ENCODE results near the gene NCS1.

The NCS1 gene

GRCh38 chr9:130149031-130149430, 23.2 kb upstream of the NCS1 start:
- DNase-seq = no peak

DNA sequence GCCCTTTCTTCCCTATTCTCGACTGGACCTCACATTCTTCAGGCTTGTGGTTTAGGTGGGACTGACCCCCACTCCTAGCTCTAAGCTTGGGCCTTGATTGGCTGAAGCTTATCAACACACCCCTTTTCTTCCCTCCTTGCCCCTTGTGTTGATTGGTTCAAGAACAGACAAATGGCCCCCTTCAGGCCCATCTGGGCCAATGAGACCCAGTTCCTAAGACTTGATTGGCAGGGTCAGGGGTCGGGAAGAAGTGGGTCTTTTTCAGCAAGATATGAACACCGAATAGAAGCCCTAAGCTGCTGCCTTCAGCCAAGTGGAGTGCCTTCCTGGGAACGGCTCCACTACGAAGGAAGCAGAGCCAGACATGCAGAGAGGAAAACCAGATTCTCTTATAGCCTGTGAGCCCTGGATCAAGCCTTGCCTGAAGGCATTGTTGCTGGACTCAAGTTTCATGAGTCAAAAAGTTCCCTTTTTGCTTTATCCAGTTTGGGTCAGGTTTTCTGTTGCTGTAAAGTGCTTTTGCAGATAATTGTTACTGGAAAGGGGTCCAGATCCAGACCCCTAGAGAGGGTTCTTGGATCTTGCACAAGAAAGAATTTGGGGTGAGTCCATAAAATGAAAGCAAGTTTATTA, 22.4 kb upstream of the NCS1 start:
- no peak for DNase-seq

GRCh38 chr9:130150779-130151382, 21.3 kb upstream of the NCS1 start:
- DNase-seq = no peak

GRCh38 chr9:130154816-130155215, 17.4 kb upstream of the NCS1 start:
- no peak for DNase-seq

DNA sequence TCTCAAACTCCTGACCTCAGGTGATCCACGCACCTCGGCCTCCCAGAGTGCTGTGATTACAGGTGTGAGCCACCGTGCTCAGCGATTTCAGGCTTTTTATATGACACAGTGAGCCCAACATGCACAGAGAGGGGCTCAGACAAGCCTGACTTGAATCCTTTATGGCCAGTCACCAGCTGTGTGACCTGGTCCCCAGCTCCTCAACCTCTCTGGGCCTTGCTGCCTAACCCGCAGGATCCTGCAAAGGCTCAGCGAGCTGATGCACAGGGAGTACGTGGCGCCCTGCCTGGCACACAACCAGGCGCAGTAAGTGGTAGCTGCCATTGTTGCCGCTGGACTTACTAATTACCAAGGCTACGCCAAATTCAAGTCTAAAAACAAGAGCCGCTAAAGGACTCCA, 16.6 kb upstream of the NCS1 start:
- DNase-seq = no peak

- no peak for DNase-seq
Measured at GRCh38 chr9:130156672-130157071, 15.5 kb upstream of the NCS1 start.

- DNase-seq = no peak
Measured at GRCh38 chr9:130157079-130157478, 15.1 kb upstream of the NCS1 start.

DNA sequence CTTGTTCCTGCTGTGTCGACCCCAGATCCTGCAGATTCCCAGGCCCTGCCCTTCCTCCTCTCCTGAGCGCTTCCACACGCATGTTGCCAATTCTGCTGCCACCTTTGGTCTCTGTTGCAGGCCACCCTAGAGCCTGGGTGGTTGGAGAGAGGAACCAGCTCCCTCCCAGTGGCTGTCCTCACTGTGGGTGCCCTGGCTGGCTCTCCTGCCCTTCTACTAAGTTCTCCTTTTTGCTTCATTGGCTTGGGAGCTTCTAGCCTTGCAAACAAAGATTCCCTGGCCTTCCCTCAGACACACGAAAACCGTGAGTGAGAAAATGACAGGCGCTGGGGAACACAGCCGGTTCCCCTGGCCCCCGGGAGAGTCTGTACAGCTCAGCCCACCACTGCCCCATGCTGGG, 14.2 kb upstream of the NCS1 start:
- no peak for DNase-seq

DNA sequence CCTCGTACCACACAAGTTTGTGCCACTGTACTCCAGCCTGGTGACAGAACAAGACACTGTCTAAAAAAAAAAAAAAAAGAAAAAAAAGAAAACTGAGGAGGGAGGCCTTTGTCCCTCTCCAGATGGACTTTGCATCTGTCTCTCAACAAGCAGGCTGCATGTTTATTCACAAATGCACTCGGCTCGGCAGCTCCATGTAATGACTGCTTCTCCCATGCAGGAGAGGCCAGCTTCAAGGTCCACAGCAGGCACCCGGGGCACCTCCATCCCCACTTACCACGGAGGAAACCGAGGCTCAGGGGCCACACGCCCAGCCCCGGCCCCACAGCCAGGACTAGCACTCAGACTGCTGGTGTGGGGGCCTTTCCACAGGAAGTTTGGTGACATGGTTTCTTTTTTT, 13.1 kb upstream of the NCS1 start:
- no peak for DNase-seq

GRCh38 chr9:130159915-130160670, 12.1 kb upstream of the NCS1 start:
- DNase-seq = no peak

DNA sequence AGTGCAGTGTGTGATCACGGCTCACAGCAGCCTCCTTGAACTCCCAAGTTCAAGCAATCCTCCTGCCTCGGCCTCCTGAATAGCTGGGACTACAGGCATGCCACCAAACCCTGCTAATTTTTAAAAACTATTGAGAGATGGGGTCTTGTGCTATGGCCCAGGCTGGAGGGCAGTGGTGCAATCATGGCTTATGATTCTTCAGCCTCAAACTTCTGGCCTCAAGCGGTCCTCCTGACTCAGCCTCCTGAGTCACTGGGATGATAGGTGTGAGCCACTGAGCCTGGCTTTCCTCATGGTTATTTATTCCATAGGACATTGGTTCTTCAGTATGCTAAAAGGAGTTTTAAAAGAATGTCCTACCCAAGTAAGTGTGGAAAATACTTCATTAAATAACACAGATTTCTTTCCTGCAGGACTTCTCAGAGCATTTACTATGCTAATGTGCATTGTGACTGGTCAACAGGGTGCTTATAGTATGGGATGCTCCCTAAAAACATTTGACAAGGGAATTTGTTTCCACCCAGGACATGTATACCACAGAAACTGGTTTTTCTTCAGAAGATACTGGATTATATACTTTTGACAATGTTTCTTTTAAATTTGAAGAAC, 11.2 kb upstream of the NCS1 start:
- no peak for DNase-seq

DNA sequence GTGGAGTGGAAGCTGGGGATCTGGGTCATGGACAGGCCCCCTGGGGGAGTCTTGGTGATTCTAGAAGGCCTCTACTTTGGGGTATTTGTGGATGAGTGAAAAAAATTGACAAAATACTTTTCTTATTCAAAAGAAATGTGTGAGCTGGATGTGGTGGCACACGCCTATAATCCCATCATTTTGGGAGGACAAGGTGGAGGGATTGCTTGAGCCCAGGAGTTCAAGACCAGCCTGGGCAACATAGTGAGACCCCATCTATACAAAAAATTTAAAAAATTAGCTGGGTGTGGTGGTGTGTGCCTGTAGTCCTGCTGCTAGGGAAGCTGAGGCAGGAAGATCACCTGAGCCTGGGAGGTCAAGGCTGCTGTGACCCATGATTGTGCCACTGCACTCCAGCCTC, 6.6 kb upstream of the NCS1 start:
- no peak for DNase-seq

DNA sequence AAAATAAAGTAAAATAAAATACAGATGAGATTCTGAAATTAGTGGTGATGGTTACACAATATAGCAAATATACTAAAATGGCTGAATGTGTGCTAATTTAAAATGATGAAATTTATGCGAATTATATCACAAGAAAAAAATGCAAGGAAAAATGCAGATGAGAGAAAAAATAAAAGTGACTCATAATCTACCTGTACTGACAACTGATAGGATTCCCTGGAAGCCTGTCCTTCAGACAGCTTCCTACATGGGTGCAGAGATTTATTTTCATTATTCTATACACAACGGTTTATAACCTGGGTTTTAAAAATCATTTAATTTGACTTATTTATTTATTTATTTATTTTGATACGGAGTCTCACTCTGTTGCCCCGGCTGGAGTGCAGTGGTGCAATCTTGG, 5.8 kb upstream of the NCS1 start:
- no peak for DNase-seq

GRCh38 chr9:130167927-130168326, 4.3 kb upstream of the NCS1 start:
- DNase-seq = no peak

DNA sequence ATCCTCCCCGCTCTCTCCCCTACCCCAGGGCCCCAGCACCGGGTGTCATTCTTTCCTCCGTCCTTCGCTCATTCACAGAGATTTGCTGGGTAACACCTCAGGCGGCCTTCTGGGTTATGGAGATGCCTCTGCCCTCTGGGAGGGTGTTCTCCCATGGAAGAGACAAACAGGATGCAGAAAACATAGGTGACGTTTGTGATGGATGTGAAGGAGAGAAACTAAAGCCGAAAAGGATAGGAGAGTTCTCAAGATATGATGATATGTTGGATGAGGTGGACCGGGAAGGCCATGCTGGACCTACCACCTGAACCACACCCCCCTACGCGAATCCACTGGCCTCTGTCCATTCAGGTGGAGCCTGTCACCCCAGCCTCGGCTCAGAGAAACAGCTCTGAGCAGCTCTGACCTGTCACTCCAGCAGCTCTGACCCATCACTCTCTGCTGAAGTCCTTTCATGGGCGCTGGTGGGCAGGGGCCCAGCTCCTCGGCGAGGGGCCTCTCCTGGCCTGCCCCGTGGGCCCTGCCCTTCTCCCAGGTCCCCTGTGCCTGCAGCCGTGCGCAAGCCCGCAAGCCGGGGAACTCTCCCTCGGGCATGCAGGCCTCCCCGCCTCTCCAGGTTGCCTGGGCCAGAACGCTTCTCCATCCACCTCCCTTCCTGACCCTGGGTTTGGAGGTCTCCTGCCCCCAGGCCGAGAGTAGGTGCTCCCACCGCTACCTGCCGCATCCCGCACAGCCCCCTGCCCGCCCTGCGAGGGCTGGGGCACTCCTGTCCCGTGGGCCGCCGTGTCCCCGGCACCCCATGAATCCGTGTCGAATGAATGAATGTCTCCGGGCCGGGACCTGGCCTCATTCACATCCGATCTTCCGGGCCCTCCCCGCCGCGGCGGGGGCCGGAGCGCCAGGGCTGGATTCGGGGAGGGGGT, 717 bp upstream of the NCS1 start:
- no peak for DNase-seq

DNA sequence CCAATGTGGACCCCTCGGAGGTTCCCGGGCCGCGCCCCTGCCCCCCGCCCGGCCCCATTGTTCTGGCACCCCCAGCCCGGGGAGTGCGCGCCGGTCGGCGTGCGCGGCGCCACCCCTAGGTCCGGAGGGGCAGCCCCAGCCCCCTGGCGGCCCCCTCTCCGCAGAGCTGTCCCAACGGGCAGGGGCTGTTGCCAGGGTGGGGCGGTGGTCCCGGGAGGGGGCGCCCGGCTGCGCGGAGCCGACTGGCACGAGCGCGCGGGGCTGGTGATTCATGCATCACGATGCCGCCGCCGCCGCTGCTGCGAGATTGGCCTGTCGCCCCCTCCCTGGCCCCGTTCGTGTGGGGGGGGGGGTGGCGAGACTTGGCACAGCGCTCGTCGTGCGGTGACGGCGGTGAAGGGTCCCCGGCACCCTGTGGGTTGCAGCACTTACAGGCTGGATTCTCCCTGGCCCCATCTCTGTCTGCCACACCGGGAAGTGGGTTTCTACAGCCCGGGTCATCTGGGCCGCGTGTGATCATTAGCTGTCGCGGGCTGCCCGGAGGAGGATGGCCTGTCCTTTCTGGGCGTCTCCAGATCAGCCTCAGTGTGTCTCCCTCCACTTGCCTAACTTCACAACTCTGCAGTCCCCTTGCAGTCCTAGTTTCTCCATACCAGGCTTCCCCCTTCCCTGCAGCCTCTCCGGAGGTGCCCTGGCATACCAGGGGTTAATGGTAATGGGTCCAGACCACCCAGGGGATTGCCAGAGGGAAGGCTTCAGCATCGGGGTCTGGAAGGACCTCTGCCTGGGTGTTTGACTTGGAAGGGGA, 858 bp downstream of the NCS1 start:
- DNase-seq = peak; percentile 80

DNA sequence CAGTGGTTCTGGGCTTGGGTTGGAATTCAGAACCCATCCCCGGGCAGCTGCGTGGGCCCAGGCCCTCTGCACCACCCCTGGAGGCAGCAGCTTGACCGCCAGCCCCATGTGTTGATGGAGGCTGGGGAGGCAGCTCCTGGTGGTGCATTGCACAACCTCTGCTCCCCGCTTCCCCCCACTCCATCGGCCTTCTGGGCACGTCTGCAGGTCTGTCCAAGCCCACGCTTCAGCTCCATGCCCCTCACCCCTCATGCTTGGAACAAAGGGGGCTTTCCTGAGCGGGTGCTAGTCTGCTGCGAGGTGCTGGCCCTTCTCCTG, 1.4 kb downstream of the NCS1 start:
- DNase-seq = no peak

- no peak for DNase-seq
Measured at GRCh38 chr9:130174025-130174424, 1.8 kb downstream of the NCS1 start.

- no peak for DNase-seq
Measured at GRCh38 chr9:130174920-130175321, 2.7 kb downstream of the NCS1 start.

DNA sequence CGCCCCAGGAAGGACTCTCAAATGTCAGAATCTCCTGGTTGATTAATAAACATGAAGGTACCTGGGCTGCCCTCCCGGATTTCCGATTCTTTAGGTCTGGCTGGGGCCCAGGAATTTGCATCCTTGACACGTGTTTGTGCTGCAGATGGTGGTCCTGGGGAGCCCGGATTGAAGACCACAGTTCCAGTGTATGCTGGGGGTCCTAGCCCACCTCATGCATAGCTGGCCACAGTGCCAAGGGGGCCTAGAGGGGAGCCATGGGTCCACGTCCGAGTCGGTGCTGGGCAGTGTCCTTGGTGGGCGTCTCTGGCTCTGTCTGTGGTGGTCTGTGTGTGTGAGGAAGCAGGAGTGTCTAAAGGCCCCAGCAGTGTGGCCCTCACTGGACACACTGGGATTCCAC, 3.2 kb downstream of the NCS1 start:
- DNase-seq = no peak

GRCh38 chr9:130176760-130177159, 4.6 kb downstream of the NCS1 start:
- no peak for DNase-seq
